ENCODE results near the gene MYO5B.

GRCh38 chr18:50060822-50061221, 134.1 kb downstream of the MYO5B start:
- TF ChIP-seq EZH2 (IDR thresholded peaks at IDR 0.05; ENCODE audit: borderline replicate concordance, insufficient read depth, low read length, poor library complexity, severe bottlenecking) (no peak), CTCF (IDR thresholded peaks at IDR 0.05; ENCODE audit: poor library complexity, severe bottlenecking) (no peak), TAF1 (IDR thresholded peaks at IDR 0.05; ENCODE audit: low read depth) (no peak), EP300 (conservative IDR thresholded peaks at IDR 0.05; ENCODE audit: poor library complexity, severe bottlenecking) (no peak)
